GM21723 (cell line): ENCODE data around the gene TET1.
"Not testable (repeated sequence)": the region's sequence is repeated elsewhere in the genome, so short reads cannot be mapped to it uniquely, and the experiment has no call there.

ENCODE experiments used
- ATAC-seq: cut with Tn5 transposase; IDR thresholded peaks from one replicate; pipeline ENCODE4 v1.9.1; 2021; ENCODE audit warnings: mild to moderate bottlenecking, moderate library complexity; ENCODE audit not compliant: unreplicated experiment

TET1 gene

GRCh38 chr10:68560186-68560942 lies at the start of gene TET1:
Gene TET1 (plus strand): TSS chr10:68560337. CDS start chr10:68572339, 12,002 bp downstream.
- ATAC-seq = peak; percentile 45

DNA sequence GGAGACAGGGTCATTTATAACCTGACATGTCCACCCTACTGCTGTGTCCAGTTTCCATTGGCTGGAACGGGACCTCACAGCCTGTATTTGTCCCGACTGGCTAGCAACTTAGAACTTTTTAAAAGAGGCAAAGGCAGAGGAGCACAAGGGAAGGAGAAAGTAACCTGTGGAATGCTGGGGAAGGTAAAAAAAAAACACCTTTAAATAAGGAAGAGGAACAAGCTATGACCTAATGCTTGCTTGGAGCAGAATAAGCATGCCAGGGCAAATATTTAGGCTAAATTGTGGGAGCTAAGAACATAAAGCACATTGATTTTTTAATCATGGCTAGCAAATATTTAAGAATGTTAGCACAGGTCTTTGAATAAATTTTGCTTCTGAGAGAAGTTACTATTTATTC lies 43.9 kb upstream of the TET1 start:
- not testable (repeated sequence) for ATAC-seq

GRCh38 chr10:68516766-68517165 lies 43.4 kb upstream of the TET1 start:
- ATAC-seq = no peak

- ATAC-seq = no peak
Measured at GRCh38 chr10:68517188-68517587, 42.9 kb upstream of the TET1 start.

GRCh38 chr10:68518609-68519008 lies 41.5 kb upstream of the TET1 start:
- ATAC-seq = not testable (repeated sequence)

DNA sequence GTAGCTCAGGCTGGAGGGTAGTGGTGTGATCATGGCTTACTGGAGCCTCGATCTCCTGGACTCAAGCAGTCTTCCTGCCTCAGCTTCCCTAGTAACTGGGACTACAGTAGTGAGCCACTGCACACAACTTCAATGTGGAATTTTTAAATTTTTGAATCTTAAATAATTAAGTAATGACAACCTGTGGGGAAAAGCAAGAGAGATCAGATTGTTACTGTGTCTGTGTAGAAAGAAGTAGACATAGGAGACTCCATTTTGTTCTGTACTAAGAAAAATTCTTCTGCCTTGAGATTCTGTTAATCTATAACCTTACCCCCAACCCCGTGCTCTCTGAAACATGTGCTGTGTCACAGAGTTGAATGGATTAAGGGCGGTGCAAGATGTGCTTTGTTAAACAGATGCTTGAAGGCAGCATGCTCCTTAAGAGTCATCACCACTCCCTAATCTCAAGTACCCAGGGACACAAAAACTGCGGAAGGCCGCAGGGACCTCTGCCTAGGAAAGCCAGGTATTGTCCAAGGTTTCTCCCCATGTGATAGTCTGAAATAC lies 34.6 kb upstream of the TET1 start:
- ATAC-seq = not testable (repeated sequence)

- ATAC-seq = no peak
Measured at GRCh38 chr10:68526634-68527307, 33.4 kb upstream of the TET1 start.

- no peak for ATAC-seq
Measured at GRCh38 chr10:68536973-68537372, 23.2 kb upstream of the TET1 start.

GRCh38 chr10:68537796-68538195 lies 22.3 kb upstream of the TET1 start:
- no peak for ATAC-seq

DNA sequence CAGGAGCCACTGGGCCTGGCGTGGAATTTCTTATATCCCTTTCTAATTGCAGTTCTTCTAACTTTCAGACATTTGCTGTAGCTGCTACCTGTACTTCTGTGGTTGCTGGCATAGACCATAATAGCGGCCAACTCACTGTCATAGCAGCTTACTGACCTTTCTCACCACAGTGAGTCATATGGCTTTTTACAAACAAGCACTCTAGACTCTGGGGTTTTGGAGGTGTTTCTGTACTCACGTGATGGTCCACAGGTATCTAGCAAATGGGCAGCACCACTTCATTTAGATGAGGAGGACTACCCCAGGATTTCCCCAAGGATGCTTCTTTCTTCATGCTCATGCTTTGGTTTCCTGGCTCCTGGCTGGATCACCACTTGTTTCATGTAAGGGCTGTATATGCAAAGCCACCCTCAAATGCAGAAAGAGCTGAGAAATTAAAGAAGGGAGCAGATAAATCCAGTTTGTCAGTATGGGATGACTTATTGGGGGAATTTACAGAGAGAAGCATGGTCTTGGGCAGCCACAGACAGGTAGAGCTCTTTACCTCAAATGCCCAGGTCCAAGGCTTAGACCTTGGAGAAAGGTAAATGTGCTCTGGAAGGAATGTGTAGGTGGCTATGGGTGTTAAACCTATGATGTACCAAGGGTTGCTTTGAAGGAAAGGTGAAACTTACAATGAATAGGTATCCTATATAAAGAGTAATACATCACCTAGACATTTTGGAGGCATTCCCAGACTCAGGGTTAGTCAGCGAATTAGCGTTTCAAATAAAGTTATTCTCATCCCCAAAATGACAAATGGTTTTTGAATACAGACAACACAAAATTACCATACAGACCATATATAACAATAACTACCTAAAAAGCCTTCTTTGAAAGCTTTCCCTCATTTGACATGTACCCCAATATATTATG lies 16.9 kb upstream of the TET1 start:
- no peak for ATAC-seq

DNA sequence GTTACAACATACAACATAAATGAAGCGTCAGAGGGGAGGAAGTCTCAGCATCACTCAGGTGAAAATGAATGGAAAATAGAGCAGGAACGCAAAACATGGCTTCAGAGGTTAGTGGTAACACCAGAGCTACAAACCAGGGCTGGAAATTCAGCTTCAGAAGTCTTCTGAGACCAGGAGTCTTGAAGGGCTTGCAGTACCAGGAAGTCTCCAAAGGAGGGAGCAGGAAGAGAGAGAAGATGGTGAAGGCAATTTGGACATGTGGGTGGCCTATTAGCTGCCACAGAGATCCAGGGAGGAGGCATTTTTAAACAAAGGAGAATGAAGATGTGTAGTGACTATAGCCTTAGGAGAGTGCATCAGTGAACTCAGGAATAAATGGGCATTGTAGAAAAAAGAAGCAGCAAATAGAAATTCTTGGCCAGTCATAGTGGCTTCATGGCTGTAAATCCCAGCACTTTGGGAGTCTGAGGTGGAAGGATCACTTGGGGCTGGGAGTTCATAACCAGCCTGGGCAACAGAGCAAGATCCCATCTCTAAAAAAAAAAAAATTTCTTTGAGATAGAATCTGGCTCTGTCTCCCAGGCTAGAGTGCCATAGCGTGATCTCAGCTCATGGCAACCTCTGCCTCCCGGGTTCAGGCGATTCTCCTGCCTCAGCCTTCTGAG lies 9.3 kb upstream of the TET1 start:
- ATAC-seq = peak; percentile 86

GRCh38 chr10:68553138-68553537 lies 7.0 kb upstream of the TET1 start:
- no peak for ATAC-seq

- ATAC-seq = no peak
Measured at GRCh38 chr10:68553599-68553998, 6.5 kb upstream of the TET1 start.

- ATAC-seq = no peak
Measured at GRCh38 chr10:68558478-68558877, 1.7 kb upstream of the TET1 start.

DNA sequence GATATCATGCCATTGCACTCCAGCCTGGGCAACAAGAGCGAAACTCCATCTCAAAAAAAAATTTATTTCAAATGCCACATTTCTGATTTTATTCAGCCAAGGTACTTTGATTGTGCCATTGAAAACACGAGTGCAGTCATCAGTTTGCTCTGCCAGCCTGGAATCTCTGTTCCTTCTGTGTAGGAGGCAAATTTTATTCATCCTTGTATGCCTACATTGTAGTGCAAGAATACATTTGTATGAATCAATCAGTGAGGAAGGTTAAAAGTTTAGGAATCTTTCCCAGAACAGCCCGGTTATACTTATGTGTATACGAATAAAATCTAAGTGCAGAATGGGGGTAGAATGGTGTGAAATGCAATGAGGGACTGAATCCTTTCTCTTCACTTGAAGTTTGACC lies 886 bp upstream of the TET1 start:
- no peak for ATAC-seq

DNA sequence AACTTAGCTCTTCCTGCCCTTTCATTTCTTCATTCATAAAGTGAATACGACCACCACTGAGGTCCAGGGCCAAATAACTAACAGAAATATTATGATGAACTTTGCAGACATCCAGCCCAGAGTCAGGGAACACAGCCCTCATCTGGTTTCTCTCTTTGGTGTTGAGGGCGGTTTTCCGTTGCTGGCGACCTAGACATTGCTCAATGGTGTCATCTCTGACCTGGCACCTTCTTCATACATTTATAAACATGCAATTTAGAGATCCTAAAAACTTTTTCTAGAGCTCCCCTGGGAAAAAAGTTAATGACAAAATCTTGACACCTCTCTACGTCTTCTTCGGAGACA lies 324 bp upstream of the TET1 start:
- ATAC-seq = no peak

DNA sequence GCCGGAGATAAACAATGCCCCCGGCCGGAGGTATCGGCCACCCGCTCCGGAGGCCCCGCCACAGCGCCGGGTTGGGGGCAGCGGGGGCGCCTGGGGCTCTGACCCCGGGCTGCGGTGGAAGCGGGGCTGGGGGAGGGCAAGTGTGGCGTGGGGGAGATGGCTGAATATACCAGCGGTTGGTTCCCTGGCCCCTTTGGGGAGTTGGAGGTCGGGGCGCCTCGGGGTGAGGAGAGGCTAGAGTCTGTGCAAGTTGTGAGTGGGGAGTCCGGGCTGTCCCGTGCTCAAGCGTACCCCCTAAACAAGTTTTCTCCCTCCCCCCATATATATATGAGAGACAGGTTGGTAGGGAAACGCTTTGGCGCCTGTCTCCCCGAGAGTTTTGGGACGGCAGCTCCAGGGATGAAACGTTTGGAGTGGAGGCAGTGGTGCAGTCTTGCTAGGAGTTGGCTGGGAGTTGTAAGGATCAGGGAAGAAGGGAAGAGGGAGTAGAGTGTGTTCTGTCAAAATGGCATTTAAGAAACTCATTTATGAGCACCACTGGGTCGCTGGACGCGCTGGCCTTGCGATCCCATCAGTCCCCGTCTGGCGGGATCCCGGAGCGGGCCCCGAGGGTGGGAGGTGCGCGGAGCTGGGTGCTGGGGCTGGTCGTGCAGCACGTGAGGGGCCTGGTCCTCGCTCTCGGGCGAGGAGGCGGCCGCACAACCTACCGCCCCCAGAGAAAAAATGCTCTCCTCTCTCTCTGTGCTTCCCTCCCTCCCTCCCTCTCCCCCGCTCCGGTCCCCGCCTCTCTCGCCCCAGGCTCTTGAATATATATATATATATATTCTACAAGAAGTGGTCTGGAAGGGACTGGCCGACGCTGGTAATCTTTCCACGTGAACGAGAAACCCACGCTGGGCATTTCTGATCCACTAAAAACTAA lies 1.1 kb downstream of the TET1 start:
- ATAC-seq = peak; percentile 24

- ATAC-seq = no peak
Measured at GRCh38 chr10:68561865-68562649, 1.9 kb downstream of the TET1 start.
